ENCODE results near the gene WDR5.

WDR5 gene

DNA sequence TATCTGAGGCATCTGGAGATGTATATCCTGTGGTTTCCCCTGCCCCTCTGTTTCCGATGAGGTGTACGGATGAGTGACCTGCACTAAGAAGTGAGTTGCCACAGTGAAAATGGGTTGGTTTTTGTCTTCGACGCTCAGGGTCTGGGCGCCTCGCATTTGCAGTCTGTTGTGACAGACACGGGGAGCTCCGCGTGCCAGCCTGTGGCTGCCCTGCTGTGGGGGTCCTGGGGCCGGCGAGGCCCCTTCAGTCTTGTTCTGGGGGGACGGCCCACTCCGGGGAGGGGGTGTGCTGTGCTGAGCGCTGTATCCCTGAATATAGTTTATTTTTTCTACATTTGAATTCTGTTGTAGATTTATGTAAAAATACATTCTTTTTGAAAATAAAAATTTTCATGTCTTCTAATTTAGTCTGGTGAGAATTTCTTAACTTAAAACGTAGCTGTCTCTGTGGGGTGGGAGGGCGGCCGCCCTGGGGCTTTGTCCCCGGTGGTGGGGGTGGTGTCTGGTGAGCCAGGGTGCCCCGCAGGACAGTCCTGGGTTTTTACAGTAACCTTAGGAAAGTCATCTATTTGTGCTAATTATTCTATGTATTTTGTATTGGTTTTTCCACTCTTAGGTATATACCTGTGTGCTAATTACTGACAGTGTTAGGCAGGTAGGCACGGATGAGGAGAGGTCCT lies 23.8 kb downstream of the WDR5 start:
- H3K4me3 ChIP-seq (ENCODE audit: low read length), result no peak overlapping the region
- no peak for DNase-seq (ENCODE audit: low read depth)

GRCh38 chr9:134161647-134162046 lies 25.8 kb downstream of the WDR5 start:
- TF ChIP-seq, protein P1, sequence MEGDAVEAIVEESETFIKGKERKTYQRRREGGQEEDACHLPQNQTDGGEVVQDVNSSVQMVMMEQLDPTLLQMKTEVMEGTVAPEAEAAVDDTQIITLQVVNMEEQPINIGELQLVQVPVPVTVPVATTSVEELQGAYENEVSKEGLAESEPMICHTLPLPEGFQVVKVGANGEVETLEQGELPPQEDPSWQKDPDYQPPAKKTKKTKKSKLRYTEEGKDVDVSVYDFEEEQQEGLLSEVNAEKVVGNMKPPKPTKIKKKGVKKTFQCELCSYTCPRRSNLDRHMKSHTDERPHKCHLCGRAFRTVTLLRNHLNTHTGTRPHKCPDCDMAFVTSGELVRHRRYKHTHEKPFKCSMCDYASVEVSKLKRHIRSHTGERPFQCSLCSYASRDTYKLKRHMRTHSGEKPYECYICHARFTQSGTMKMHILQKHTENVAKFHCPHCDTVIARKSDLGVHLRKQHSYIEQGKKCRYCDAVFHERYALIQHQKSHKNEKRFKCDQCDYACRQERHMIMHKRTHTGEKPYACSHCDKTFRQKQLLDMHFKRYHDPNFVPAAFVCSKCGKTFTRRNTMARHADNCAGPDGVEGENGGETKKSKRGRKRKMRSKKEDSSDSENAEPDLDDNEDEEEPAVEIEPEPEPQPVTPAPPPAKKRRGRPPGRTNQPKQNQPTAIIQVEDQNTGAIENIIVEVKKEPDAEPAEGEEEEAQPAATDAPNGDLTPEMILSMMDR (conservative IDR thresholded peaks at IDR 0.05; ENCODE audit: low read length), result no peak
- H3K4me3 ChIP-seq (ENCODE audit: low read length), result no peak overlapping the region
- DNase-seq (ENCODE audit: low read depth), result no peak

More for the DNA sequence above, 23.8 kb downstream of the WDR5 start:
- TF ChIP-seq, protein P1 (conservative IDR thresholded peaks at IDR 0.05; ENCODE audit: low read length), result no peak

- DNase-seq (ENCODE audit: low read depth), result no peak
- TF ChIP-seq, protein P1 (conservative IDR thresholded peaks at IDR 0.05; ENCODE audit: low read length), result no peak
- no peak overlapping the region for H3K4me3 ChIP-seq (ENCODE audit: low read length)
Measured at GRCh38 chr9:134162212-134162775, 26.4 kb downstream of the WDR5 start.

GRCh38 chr9:134162926-134163370 lies 27.1 kb downstream of the WDR5 start:
- H3K4me3 ChIP-seq (ENCODE audit: low read length), result peak overlapping the region; percentile 43; the same call in 1 of the 2 replicates
- TF ChIP-seq, protein P1 (conservative IDR thresholded peaks at IDR 0.05; ENCODE audit: low read length), result no peak
- DNase-seq (ENCODE audit: low read depth), result no peak

DNA sequence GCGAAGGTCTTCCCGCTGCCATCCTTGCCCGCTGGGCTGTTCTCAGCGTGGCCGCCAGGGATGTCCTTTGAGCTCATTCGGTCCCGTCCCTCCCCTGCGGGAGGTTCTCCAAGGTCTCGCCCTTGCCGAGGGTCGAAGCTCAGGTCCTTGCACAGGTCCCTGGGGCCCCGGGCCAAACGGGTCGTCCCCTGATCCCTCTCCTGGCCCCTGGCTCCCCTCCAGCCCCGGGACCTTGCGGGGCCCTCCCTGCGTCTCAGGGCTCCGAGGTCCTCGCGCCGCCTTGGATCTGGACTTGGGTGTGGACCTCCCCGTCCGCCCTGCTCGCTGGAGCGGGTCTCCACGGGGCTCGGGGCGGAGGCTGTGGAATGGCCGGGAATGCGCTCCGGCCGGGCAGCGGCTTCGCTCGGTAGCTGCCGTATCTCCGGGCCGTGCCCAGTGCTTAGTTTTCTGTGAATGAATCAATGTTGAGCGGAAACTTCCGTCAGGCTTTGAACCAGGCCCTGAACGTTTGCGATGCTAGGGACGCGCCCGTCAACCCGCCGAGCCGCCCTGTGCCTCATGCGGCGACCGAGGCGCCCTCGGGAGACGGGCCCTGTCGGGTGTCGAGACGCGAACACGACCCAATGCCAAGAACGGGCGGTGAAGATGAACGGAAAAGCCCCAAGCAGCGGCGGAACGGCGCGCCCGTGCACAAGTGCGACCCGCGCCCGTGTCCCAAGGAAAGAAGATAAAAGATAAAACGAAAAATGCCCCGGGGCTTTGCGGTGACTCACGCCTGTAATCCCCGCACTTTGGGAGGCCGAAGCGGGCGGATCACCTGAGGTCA lies 27.7 kb downstream of the WDR5 start:
- peak; percentile 46 for DNase-seq (ENCODE audit: low read depth)
- peak overlapping the region; percentile 43 for H3K4me3 ChIP-seq (ENCODE audit: low read length)
- TF ChIP-seq, protein P1 (conservative IDR thresholded peaks at IDR 0.05; ENCODE audit: low read length), result peak; percentile 56

DNA sequence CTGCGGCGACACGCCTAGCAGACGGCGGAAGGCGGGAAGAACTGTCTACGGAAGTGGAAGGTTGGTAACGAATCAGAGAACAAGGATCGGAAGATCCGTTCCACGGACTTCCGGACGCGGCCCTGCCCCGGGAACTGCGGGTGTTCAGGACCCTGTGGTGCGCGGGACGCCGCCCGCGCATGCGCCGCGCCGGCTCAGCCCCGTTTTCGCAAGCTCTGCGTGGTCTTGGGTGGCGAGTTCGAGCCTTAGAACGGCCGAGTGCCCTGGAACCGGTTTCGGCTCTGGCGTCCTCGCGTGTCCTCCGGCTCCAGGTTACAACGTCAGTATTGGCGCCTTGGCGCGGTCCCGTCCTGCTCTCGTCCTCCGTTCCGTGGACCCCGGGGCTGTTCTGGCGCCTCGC lies 29.0 kb downstream of the WDR5 start:
- DNase-seq (ENCODE audit: low read depth), result no peak

More for the DNA sequence above, 29.0 kb downstream of the WDR5 start:
- TF ChIP-seq, protein P1 (conservative IDR thresholded peaks at IDR 0.05; ENCODE audit: low read length), result no peak
- H3K4me3 ChIP-seq (ENCODE audit: low read length), result no peak overlapping the region
